GM12873 (cell line): ENCODE results near the gene IRF3.

ENCODE experiments used
- TF ChIP-seq, protein P1 (sequence below): IDR thresholded peaks from 2 replicates; pipeline ENCODE4 v1.5.1; 2012; ENCODE audit warnings: low read depth, mild to moderate bottlenecking, moderate library complexity, low read length, control low read depth; ENCODE audit not compliant: insufficient read depth; ENCODE audit errors: missing control alignments

Gene IRF3

GRCh38 chr19:49655570-49656455, 9.8 kb downstream of the IRF3 start:
- TF ChIP-seq, protein P1, sequence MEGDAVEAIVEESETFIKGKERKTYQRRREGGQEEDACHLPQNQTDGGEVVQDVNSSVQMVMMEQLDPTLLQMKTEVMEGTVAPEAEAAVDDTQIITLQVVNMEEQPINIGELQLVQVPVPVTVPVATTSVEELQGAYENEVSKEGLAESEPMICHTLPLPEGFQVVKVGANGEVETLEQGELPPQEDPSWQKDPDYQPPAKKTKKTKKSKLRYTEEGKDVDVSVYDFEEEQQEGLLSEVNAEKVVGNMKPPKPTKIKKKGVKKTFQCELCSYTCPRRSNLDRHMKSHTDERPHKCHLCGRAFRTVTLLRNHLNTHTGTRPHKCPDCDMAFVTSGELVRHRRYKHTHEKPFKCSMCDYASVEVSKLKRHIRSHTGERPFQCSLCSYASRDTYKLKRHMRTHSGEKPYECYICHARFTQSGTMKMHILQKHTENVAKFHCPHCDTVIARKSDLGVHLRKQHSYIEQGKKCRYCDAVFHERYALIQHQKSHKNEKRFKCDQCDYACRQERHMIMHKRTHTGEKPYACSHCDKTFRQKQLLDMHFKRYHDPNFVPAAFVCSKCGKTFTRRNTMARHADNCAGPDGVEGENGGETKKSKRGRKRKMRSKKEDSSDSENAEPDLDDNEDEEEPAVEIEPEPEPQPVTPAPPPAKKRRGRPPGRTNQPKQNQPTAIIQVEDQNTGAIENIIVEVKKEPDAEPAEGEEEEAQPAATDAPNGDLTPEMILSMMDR: no peak

GRCh38 chr19:49654581-49654980, 11.1 kb downstream of the IRF3 start:
- TF ChIP-seq, protein P1: no peak

DNA sequence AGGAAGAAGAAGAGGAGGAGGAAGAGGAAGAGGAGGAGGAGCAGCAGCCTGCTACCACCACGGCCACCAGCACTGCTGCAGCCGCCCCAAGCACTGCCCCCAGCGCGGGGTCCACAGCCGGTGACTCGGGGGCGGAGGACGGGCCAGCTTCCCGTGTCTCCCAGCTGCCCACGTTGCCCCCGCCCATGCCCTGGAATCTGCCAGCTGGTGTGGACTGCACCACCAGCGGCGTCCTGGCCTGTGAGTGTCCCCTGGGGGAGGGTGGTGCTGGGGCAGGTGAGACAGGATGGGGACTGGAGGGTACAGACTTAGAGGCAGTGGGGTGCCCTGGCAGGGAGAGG, 12.2 kb downstream of the IRF3 start:
- TF ChIP-seq, protein P1: no peak

- TF ChIP-seq, protein P1: no peak
These were observed 12.8 kb downstream of the IRF3 start for GRCh38 chr19:49652551-49653465.

GRCh38 chr19:49651820-49652550, 13.7 kb downstream of the IRF3 start:
- TF ChIP-seq, protein P1: no peak

GRCh38 chr19:49651029-49651819, 14.4 kb downstream of the IRF3 start:
- TF ChIP-seq, protein P1: no peak
